ENCODE data around the gene PARD3B. TPM values are rescaled to one million over a fixed set of nuclear protein-coding genes. Genes with fewer than 3 reads are reported as not detected.

The PARD3B gene
- total and polyA plus RNA-seq, 2 of the 8 experiments (the other 6 are each of a cell fraction or from before 2014, with no cell fraction given) = 1.2 to 5.7 TPM

GRCh38 chr2:204505488-204505887 lies 39.8 kb upstream of the PARD3B start:
- H3K56ac ChIP-seq (replicated peaks; ENCODE audit: insufficient read length, low read depth, low read length) = no peak overlapping the region
- no peak overlapping the region for H3K23ac ChIP-seq (ENCODE audit: insufficient read length)
- CTCF ChIA-PET (ENCODE audit: partially characterized antibody) = interaction anchor here (1.2 kb wide), 1 partner anchor 187 kb away, joined by 4 read pairs; no protein-coding TSS in a partner anchor
- no peak overlapping the region for H4K91ac ChIP-seq (replicated peaks; ENCODE audit: insufficient read length, low read length)
- DNase-seq (ENCODE audit: low read depth in 1 of 2, low spot score in 2 of 2) = no peak
- H3K14ac ChIP-seq (ENCODE audit: insufficient read length) = no peak overlapping the region
- H4K5ac ChIP-seq (ENCODE audit: insufficient read length, low read depth, low read length) = no peak overlapping the region
- H2BK12ac ChIP-seq (ENCODE audit: low read depth, low read length) = no peak overlapping the region
- H2AFZ ChIP-seq (ENCODE audit: low read length) = no peak overlapping the region
- H2BK5ac ChIP-seq (ENCODE audit: low read depth, low read length) = no peak overlapping the region
- no peak for TF ChIP-seq EP300 (IDR thresholded peaks at IDR 0.05; ENCODE audit: borderline replicate concordance in 1 of 2, low read depth in 2 of 2, low read length in 2 of 2)
- H3K18ac ChIP-seq (ENCODE audit: extremely low read depth, low read length) = no peak overlapping the region
- H3K9me3 ChIP-seq (ENCODE audit: insufficient read depth in 2 of 2, low read depth in 1 of 2, low read length in 1 of 2) = no peaks in the 10 kb centered on the region
- no peaks in the 10 kb centered on the region for H3K4me1 ChIP-seq (replicated peaks in 1 of 4; ENCODE audit: control insufficient read depth in 3 of 4, insufficient read depth in 4 of 4, low read length in 3 of 4)
- no peak overlapping the region for H2AK5ac ChIP-seq (ENCODE audit: low read depth, low read length)
- H2BK15ac ChIP-seq (ENCODE audit: low read length) = no peak overlapping the region
- no peak overlapping the region for H3K4me3 ChIP-seq (ENCODE audit: extremely low read depth in 1 of 4, insufficient read depth in 2 of 4, low read depth in 3 of 4, low read length in 4 of 4)
- H3K4ac ChIP-seq (replicated peaks; ENCODE audit: insufficient read length, low read depth, low read length) = no peak overlapping the region
- no peak overlapping the region for H3K4me2 ChIP-seq (ENCODE audit: insufficient read depth in 1 of 2, low read depth in 2 of 2, low read length in 2 of 2)
- H3K23me2 ChIP-seq (ENCODE audit: low read depth, low read length) = no peaks in the 10 kb centered on the region; the same call in 1 of the 2 replicates
- no peak overlapping the region for H3K27ac ChIP-seq (ENCODE audit: low read depth, low read length)
- H3K27me3 ChIP-seq (replicated peaks in 1 of 4; ENCODE audit: control insufficient read depth in 3 of 4, extremely low read depth in 1 of 4, insufficient read depth in 3 of 4, low read length in 3 of 4) = no peaks in the 10 kb centered on the region
- H3K36me3 ChIP-seq (ENCODE audit: control insufficient read depth in 2 of 4, insufficient read depth in 4 of 4, low read length in 3 of 4) = no peaks in the 10 kb centered on the region
- H3K79me1 ChIP-seq (ENCODE audit: low read depth, low read length) = no peaks in the 10 kb centered on the region
- 88% methylated on average over 2 of the region's 2 CpGs; no CpG with 5 or more reads in 1 of the 2 experiments for WGBS, 2 experiments (ENCODE audit: extremely low coverage in 1 of 2, insufficient coverage in 1 of 2, insufficient read length in 1 of 2, insufficient replicate concordance in 2 of 2, low coverage in 1 of 2, low lambda C conversion rate in 2 of 2, missing lambda C conversion rate in 1 of 2)
- H2BK120ac ChIP-seq (replicated peaks; ENCODE audit: low read depth, low read length) = no peak overlapping the region
- no peak overlapping the region for H2BK20ac ChIP-seq (ENCODE audit: low read length)
- no peaks in the 10 kb centered on the region for H4K20me1 ChIP-seq (replicated peaks in 1 of 2; ENCODE audit: control insufficient read depth in 1 of 2, insufficient read depth in 2 of 2, low read length in 2 of 2)
- FAIRE-seq = no peak
- H4K8ac ChIP-seq (ENCODE audit: extremely low read depth, insufficient read depth, low read length) = no peak overlapping the region
- POLR2A ChIA-PET (ENCODE audit: partially characterized antibody) = no interaction called here
- no peaks in the 10 kb centered on the region for H3K79me2 ChIP-seq (ENCODE audit: control insufficient read depth in 1 of 2, insufficient read depth in 2 of 2, low read length in 2 of 2)
- H3K9ac ChIP-seq (replicated peaks in 1 of 4; ENCODE audit: extremely low read depth in 1 of 4, low read depth in 3 of 4, low read length in 3 of 4) = no peak overlapping the region

Data from H1 (cell line).